Mucosa of rectum (tissue), 2 donors: ENCODE results near the gene ANKRD11.

ENCODE experiments used
- H3K27ac ChIP-seq, 2 donors: one replicate each; pipeline ENCODE4 v1.7.0; 2013; ENCODE audit warnings: inconsistent platforms in 2 of 2, low read depth in 2 of 2, low read length in 2 of 2
- H3K27me3 ChIP-seq, 2 donors: one replicate each; pipeline ENCODE4 v1.7.0; 2013; ENCODE audit warnings: low read length in 2 of 2; ENCODE audit not compliant: control insufficient read depth in 2 of 2, insufficient read depth in 2 of 2
- H3K36me3 ChIP-seq, 2 donors: one replicate each; pipeline ENCODE4 v1.7.0; 2013; ENCODE audit warnings: low read length in 2 of 2; ENCODE audit not compliant: control insufficient read depth in 2 of 2, insufficient read depth in 2 of 2
- H3K4me1 ChIP-seq, 2 donors: one replicate each; pipeline ENCODE4 v1.7.0; 2013; ENCODE audit warnings: low read length in 2 of 2, mild to moderate bottlenecking in 1 of 2; ENCODE audit not compliant: control insufficient read depth in 2 of 2, insufficient read depth in 2 of 2
- H3K4me3 ChIP-seq, 2 donors: one replicate each; pipeline ENCODE4 v1.7.0; 2013; ENCODE audit warnings: low read length in 2 of 2
- H3K9ac ChIP-seq, 2 donors: one replicate each; pipeline ENCODE4 v1.7.0; 2013; ENCODE audit warnings: low read length in 2 of 2, low read depth in 1 of 2, mild to moderate bottlenecking in 1 of 2
- H3K9me3 ChIP-seq, 2 donors: one replicate each; pipeline ENCODE4 v1.7.0; 2013; ENCODE audit warnings: low read length in 2 of 2; ENCODE audit not compliant: control insufficient read depth in 2 of 2
- donor health status: healthy.
- donor health status: Normal muscosa, but diverticular disease.

The ANKRD11 gene

GRCh38 chr16:89289428-89290395, 200.6 kb downstream of the ANKRD11 start:
- H3K36me3 ChIP-seq = peaks cover 29 to 45% of the 10 kb centered on the region in 2 donors

DNA sequence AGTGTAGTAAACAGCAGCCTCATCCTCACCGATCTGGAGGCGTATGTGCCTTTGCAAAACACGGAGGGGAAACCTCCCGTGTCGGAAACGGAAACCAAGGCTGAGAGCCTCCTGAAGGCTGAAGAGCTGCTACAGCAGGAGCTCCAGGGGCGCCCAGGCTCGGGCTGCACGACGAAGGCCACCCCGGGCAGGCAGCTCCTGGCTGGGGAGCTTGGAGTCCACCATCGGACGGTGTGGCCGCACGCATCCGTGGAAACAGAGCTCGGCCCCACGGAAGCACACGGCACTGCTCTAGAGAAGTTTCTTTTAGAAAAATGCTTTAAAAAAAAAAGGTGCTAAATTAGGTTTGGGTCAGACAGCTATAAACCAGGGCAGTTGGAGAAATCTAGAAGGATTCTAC, 201.4 kb downstream of the ANKRD11 start:
- H3K27me3 ChIP-seq = no peaks in the 10 kb centered on the region
- H3K4me1 ChIP-seq = no peaks in the 10 kb centered on the region
- no peak overlapping the region for H3K9ac ChIP-seq
- no peak overlapping the region for H3K4me3 ChIP-seq
- H3K27ac ChIP-seq = no peak overlapping the region
- H3K9me3 ChIP-seq = no peaks in the 10 kb centered on the region
- H3K36me3 ChIP-seq = peaks cover 32 to 51% of the 10 kb centered on the region in 2 donors

More at GRCh38 chr16:89289428-89290395, 200.6 kb downstream of the ANKRD11 start:
- no peak overlapping the region for H3K27ac ChIP-seq
- H3K9me3 ChIP-seq = no peaks in the 10 kb centered on the region
- no peak overlapping the region for H3K9ac ChIP-seq
- no peaks in the 10 kb centered on the region for H3K27me3 ChIP-seq
- H3K4me1 ChIP-seq = no peaks in the 10 kb centered on the region
- no peak overlapping the region for H3K4me3 ChIP-seq

DNA sequence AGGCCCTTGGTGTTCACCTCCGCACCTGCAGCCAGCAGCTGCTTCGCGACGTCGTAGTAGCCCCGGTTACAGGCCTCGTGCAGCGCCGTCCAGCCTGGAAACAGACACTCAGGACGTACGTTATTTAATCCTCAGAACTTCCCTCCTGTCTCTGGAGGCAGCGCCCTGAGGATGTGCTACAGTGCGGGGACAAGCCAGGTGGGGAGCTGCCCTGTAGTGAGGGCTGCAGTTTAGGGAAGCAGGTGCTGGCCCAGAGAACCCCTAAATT, 201.8 kb downstream of the ANKRD11 start:
- Histone ChIP-seq H3K27ac (no peak overlapping the region), H3K27me3 (no peaks in the 10 kb centered on the region), H3K9me3 (no peaks in the 10 kb centered on the region), H3K4me3 (no peak overlapping the region), H3K9ac (no peak overlapping the region), H3K4me1 (no peaks in the 10 kb centered on the region), H3K36me3 (peaks cover 32 to 51% of the 10 kb centered on the region in 2 donors)

- Histone ChIP-seq H3K27me3 (no peaks in the 10 kb centered on the region), H3K9me3 (no peaks in the 10 kb centered on the region), H3K9ac (no peak overlapping the region), H3K4me3 (no peak overlapping the region), H3K27ac (no peak overlapping the region), H3K36me3 (peaks cover 32 to 51% of the 10 kb centered on the region in 2 donors), H3K4me1 (no peaks in the 10 kb centered on the region)
These were observed 202.4 kb downstream of the ANKRD11 start for GRCh38 chr16:89287777-89288576.

GRCh38 chr16:89286096-89286495, 204.3 kb downstream of the ANKRD11 start:
- Histone ChIP-seq H3K27ac (no peak overlapping the region), H3K4me1 (no peaks in the 10 kb centered on the region), H3K9ac (no peak overlapping the region), H3K4me3 (no peak overlapping the region), H3K36me3 (peaks cover 35 to 64% of the 10 kb centered on the region in 2 donors), H3K27me3 (no peaks in the 10 kb centered on the region), H3K9me3 (no peaks in the 10 kb centered on the region)

DNA sequence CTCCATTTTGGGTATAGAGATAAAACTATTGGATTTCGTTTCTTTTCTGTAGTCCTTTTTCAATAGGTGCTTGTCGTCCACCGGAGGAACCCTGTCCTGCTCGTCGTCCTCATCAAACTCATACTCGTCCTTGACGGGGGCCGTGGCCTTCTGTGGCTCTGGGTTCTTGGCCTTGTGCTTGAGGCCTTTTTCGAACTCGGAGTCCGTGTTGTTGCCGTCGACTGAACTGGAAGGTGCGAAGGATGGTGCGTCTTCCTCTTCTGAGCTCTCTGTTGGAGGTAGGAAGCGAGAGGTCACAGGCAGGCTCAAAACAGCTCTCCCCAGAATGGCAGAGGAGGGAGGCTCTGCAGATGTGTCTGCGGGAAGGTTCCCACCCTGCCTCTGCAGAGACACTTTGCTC, 205.0 kb downstream of the ANKRD11 start:
- peaks cover 41 to 65% of the 10 kb centered on the region in 2 donors for H3K36me3 ChIP-seq
- no peaks in the 10 kb centered on the region for H3K9me3 ChIP-seq
- no peaks in the 10 kb centered on the region for H3K4me1 ChIP-seq
- no peaks in the 10 kb centered on the region for H3K27me3 ChIP-seq
- H3K4me3 ChIP-seq = no peak overlapping the region
- no peak overlapping the region for H3K27ac ChIP-seq
- no peak overlapping the region for H3K9ac ChIP-seq

DNA sequence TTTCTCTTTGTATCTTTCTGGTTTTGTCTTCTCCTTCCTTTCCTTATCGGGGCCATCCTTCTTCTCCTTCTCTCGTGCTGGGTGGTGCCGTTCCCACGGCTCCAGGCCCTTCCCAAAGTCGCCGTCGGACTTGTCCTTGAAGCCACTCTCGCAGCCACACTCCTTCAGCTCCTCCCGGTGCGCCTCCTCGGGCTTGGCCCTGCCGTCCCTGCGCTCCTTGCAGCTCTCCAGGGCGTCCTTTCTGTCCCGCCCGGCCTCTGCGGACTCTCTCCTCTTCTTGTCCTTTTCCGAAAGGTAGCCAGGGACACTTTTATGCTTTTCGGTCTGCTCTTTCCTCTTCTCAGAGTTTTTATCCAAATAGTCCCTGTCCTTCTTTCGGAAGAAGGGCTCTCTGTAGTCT, 206.9 kb downstream of the ANKRD11 start:
- H3K4me3 ChIP-seq = no peak overlapping the region
- no peak overlapping the region for H3K9ac ChIP-seq
- no peaks in the 10 kb centered on the region for H3K4me1 ChIP-seq
- no peaks in the 10 kb centered on the region for H3K27me3 ChIP-seq
- H3K9me3 ChIP-seq = no peaks in the 10 kb centered on the region
- no peak overlapping the region for H3K27ac ChIP-seq
- peaks cover 48 to 60% of the 10 kb centered on the region in 2 donors for H3K36me3 ChIP-seq

GRCh38 chr16:89282523-89282922, 207.8 kb downstream of the ANKRD11 start:
- Histone ChIP-seq H3K9me3 (no peaks in the 10 kb centered on the region), H3K27me3 (no peaks in the 10 kb centered on the region), H3K9ac (no peak overlapping the region), H3K4me3 (no peak overlapping the region), H3K4me1 (no peaks in the 10 kb centered on the region), H3K36me3 (peaks cover 47 to 56% of the 10 kb centered on the region in 2 donors), H3K27ac (no peak overlapping the region)

GRCh38 chr16:89281829-89282228, 208.5 kb downstream of the ANKRD11 start:
- no peak overlapping the region for H3K9ac ChIP-seq
- H3K27me3 ChIP-seq = no peaks in the 10 kb centered on the region
- no peak overlapping the region for H3K4me3 ChIP-seq
- H3K4me1 ChIP-seq = no peaks in the 10 kb centered on the region
- H3K36me3 ChIP-seq = peaks cover 51 to 53% of the 10 kb centered on the region in 2 donors
- H3K27ac ChIP-seq = no peak overlapping the region
- no peaks in the 10 kb centered on the region for H3K9me3 ChIP-seq

DNA sequence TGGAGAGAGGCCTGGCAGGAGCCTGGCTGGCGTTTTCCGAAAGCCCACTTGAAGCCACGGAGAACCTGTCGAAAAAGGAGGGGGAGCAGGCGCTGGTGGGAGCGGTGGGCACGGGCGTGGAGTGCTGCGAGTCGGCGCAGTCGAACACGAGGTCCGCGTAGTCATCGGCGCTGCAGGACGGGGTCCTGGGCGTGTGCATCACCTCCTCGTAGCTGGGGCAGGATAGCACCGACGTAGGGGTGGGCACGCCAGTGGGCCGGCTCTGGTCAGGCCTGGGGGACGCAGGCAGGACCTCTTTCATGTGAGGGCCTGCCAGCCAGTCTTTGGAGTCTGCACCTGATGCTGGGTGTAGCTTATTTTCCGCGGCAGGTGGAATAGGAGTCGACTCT, 209.2 kb downstream of the ANKRD11 start:
- Histone ChIP-seq H3K4me3 (no peak overlapping the region), H3K4me1 (no peaks in the 10 kb centered on the region), H3K27me3 (no peaks in the 10 kb centered on the region), H3K36me3 (peaks cover 50 to 52% of the 10 kb centered on the region in 2 donors), H3K9ac (no peak overlapping the region), H3K9me3 (no peaks in the 10 kb centered on the region), H3K27ac (no peak overlapping the region)
